Stimulated activated CD4-positive, alpha-beta T cell treated with anti-CD3 and anti-CD28 coated beads, TNF-alpha, amount 100 ng/mL, for 48 hours (primary cell): Measurements from ENCODE around the gene NR1H4.
A peak's percentile ranks its signal among the peaks of the same experiment; 100 is the strongest.
"Not testable (repeated sequence)": the region's sequence is repeated elsewhere in the genome, so short reads cannot be mapped to it uniquely, and the experiment has no call there.

ENCODE experiments used
- DNase-seq, 3 donors: peaks; one replicate each; pipeline ENCODE4 v3.0.0-alpha.2; 2020; ENCODE audit warnings: low read depth in 3 of 3

NR1H4 gene

GRCh38 chr12:100566887-100567637 is 93.4 kb downstream of the NR1H4 start:
- no peak for DNase-seq

- DNase-seq = no peak
Observed at GRCh38 chr12:100567945-100568344, 94.3 kb downstream of the NR1H4 start.

- no peak for DNase-seq
Observed at GRCh38 chr12:100572184-100572583, 98.5 kb downstream of the NR1H4 start.

GRCh38 chr12:100573292-100574186 is 99.9 kb downstream of the NR1H4 start, which contains the start of gene GAS2L3:
TSS of gene GAS2L3 (plus strand) at chr12:100573684. CDS start at chr12:100594905, 21,221 bp downstream.
- peak; percentile 12 to 56 (median 26) for DNase-seq

- no peak for DNase-seq
Observed at GRCh38 chr12:100574187-100575074, 100.8 kb downstream of the NR1H4 start.

GRCh38 chr12:100576331-100577036 is 102.8 kb downstream of the NR1H4 start:
- no peak for DNase-seq

GRCh38 chr12:100578923-100579322 is 105.3 kb downstream of the NR1H4 start:
- no peak for DNase-seq

- no peak for DNase-seq
Observed at GRCh38 chr12:100579844-100580243, 106.2 kb downstream of the NR1H4 start.

GRCh38 chr12:100584256-100584655 is 110.6 kb downstream of the NR1H4 start:
- no peak for DNase-seq

- no peak for DNase-seq
Observed at GRCh38 chr12:100591979-100592378, 118.3 kb downstream of the NR1H4 start.

GRCh38 chr12:100593490-100593889 is 119.8 kb downstream of the NR1H4 start:
- DNase-seq = no peak

GRCh38 chr12:100601626-100602025 is 128.0 kb downstream of the NR1H4 start:
- no peak for DNase-seq

- DNase-seq = not testable (repeated sequence)
Observed at GRCh38 chr12:100602997-100603396, 129.3 kb downstream of the NR1H4 start.

- DNase-seq = no peak
Observed at GRCh38 chr12:100608776-100609175, 135.1 kb downstream of the NR1H4 start.

GRCh38 chr12:100610666-100611430 is 137.2 kb downstream of the NR1H4 start:
- no peak for DNase-seq

- no peak for DNase-seq
Observed at GRCh38 chr12:100612606-100613005, 138.9 kb downstream of the NR1H4 start.
